ENCODE data around the gene CARD9.

The CARD9 gene

GRCh38 chr9:136317695-136318094 is 55.8 kb downstream of the CARD9 start:
- DNase-seq (ENCODE audit: extremely low spot score) = no peak
- ChIA-PET CTCF (no interaction called here), POLR2A (no interaction called here)
- TF ChIP-seq SUZ12 (IDR thresholded peaks at IDR 0.05) = no peak
- TF ChIP-seq FOXM1 (IDR thresholded peaks at IDR 0.05; ENCODE audit: borderline replicate concordance) = no peak
- TF ChIP-seq PKNOX1 (IDR thresholded peaks at IDR 0.05) = no peak
- no peak for TF ChIP-seq ARNT (IDR thresholded peaks at IDR 0.05)
- TF ChIP-seq NFRKB (IDR thresholded peaks at IDR 0.05) = no peak
- TF ChIP-seq L3MBTL2 (conservative IDR thresholded peaks at IDR 0.05) = no peak
- no peak for TF ChIP-seq ELF4 (IDR thresholded peaks at IDR 0.05)
- TF ChIP-seq LEF1 (IDR thresholded peaks at IDR 0.05; ENCODE audit: borderline replicate concordance) = no peak
- no peak for TF ChIP-seq FOXA1 (IDR thresholded peaks at IDR 0.05)

GRCh38 chr9:136316896-136317676 is 56.4 kb downstream of the CARD9 start:
- TF ChIP-seq ZNF384 (IDR thresholded peaks at IDR 0.05) = no peak
- TF ChIP-seq FOXM1 (IDR thresholded peaks at IDR 0.05; ENCODE audit: borderline replicate concordance) = no peak
- TF ChIP-seq LEF1 (IDR thresholded peaks at IDR 0.05; ENCODE audit: borderline replicate concordance) = no peak
- no peak for TF ChIP-seq HDGF (IDR thresholded peaks at IDR 0.05; ENCODE audit: borderline replicate concordance)
- TF ChIP-seq FOXA1 (IDR thresholded peaks at IDR 0.05) = no peak
- no peak for TF ChIP-seq TARDBP (IDR thresholded peaks at IDR 0.05)
- no peak for TF ChIP-seq CTBP1 (IDR thresholded peaks at IDR 0.05; ENCODE audit: borderline replicate concordance)
- TF ChIP-seq BHLHE40 (IDR thresholded peaks at IDR 0.05; ENCODE audit: borderline replicate concordance) = no peak
- TF ChIP-seq SUZ12 (IDR thresholded peaks at IDR 0.05) = no peak
- no peak for TF ChIP-seq NFRKB (IDR thresholded peaks at IDR 0.05)
- no peak for TF ChIP-seq PKNOX1 (IDR thresholded peaks at IDR 0.05)
- no peak for TF ChIP-seq ARNT (IDR thresholded peaks at IDR 0.05)
- TF ChIP-seq SP1 (IDR thresholded peaks at IDR 0.05) = no peak
- TF ChIP-seq ELF4 (IDR thresholded peaks at IDR 0.05) = no peak
- TF ChIP-seq FOXK2 (IDR thresholded peaks at IDR 0.05) = no peak
- no peak for DNase-seq (ENCODE audit: extremely low spot score)
- ChIA-PET CTCF (no interaction called here), POLR2A (no interaction called here)

GRCh38 chr9:136316271-136316751 is 57.2 kb downstream of the CARD9 start:
- ChIA-PET CTCF (no interaction called here), POLR2A (no interaction called here)
- no peak for TF ChIP-seq CTBP1 (IDR thresholded peaks at IDR 0.05; ENCODE audit: borderline replicate concordance)
- no peak for TF ChIP-seq ZNF384 (IDR thresholded peaks at IDR 0.05)
- TF ChIP-seq HDGF (IDR thresholded peaks at IDR 0.05; ENCODE audit: borderline replicate concordance) = no peak
- no peak for TF ChIP-seq ARNT (IDR thresholded peaks at IDR 0.05)
- TF ChIP-seq L3MBTL2 (conservative IDR thresholded peaks at IDR 0.05) = no peak
- no peak for TF ChIP-seq SUZ12 (IDR thresholded peaks at IDR 0.05)
- no peak for TF ChIP-seq FOXM1 (IDR thresholded peaks at IDR 0.05; ENCODE audit: borderline replicate concordance)
- no peak for TF ChIP-seq NFRKB (IDR thresholded peaks at IDR 0.05)
- no peak for TF ChIP-seq SP1 (IDR thresholded peaks at IDR 0.05)
- TF ChIP-seq TARDBP (IDR thresholded peaks at IDR 0.05) = no peak
- TF ChIP-seq ELF4 (IDR thresholded peaks at IDR 0.05) = no peak
- TF ChIP-seq FOXA1 (IDR thresholded peaks at IDR 0.05) = no peak
- DNase-seq (ENCODE audit: extremely low spot score) = no peak

- DNase-seq (ENCODE audit: extremely low spot score) = no peak
- TF ChIP-seq FOXA1 (IDR thresholded peaks at IDR 0.05) = no peak
- TF ChIP-seq TARDBP (IDR thresholded peaks at IDR 0.05) = no peak
- TF ChIP-seq NFRKB (IDR thresholded peaks at IDR 0.05) = no peak
- TF ChIP-seq HDGF (IDR thresholded peaks at IDR 0.05; ENCODE audit: borderline replicate concordance) = no peak
- no peak for TF ChIP-seq FOXK2 (IDR thresholded peaks at IDR 0.05)
- TF ChIP-seq ELF4 (IDR thresholded peaks at IDR 0.05) = no peak
- no peak for TF ChIP-seq BHLHE40 (IDR thresholded peaks at IDR 0.05; ENCODE audit: borderline replicate concordance)
- no peak for TF ChIP-seq SP1 (IDR thresholded peaks at IDR 0.05)
- TF ChIP-seq ZNF384 (IDR thresholded peaks at IDR 0.05) = no peak
- no peak for TF ChIP-seq ARNT (IDR thresholded peaks at IDR 0.05)
- TF ChIP-seq LEF1 (IDR thresholded peaks at IDR 0.05; ENCODE audit: borderline replicate concordance) = no peak
- TF ChIP-seq SUZ12 (IDR thresholded peaks at IDR 0.05) = no peak
- no peak for TF ChIP-seq CTBP1 (IDR thresholded peaks at IDR 0.05; ENCODE audit: borderline replicate concordance)
- TF ChIP-seq FOXM1 (IDR thresholded peaks at IDR 0.05; ENCODE audit: borderline replicate concordance) = no peak
- TF ChIP-seq L3MBTL2 (conservative IDR thresholded peaks at IDR 0.05) = no peak
- ChIA-PET CTCF (no interaction called here), POLR2A (no interaction called here)
Measured at GRCh38 chr9:136314944-136315343, 58.5 kb downstream of the CARD9 start.

- POLR2A ChIA-PET = interaction anchor here (1.6 kb wide), 1 partner anchor 49 kb away, joined by 3 read pairs; no protein-coding TSS in a partner anchor
- no peak for DNase-seq (ENCODE audit: extremely low spot score)
- TF ChIP-seq TARDBP (IDR thresholded peaks at IDR 0.05) (no peak), CTBP1 (IDR thresholded peaks at IDR 0.05; ENCODE audit: borderline replicate concordance) (no peak), ZNF384 (IDR thresholded peaks at IDR 0.05) (no peak), SP1 (IDR thresholded peaks at IDR 0.05) (no peak), SUZ12 (IDR thresholded peaks at IDR 0.05) (no peak), BHLHE40 (IDR thresholded peaks at IDR 0.05; ENCODE audit: borderline replicate concordance) (no peak), LEF1 (IDR thresholded peaks at IDR 0.05; ENCODE audit: borderline replicate concordance) (no peak), ELF4 (IDR thresholded peaks at IDR 0.05) (no peak), FOXM1 (IDR thresholded peaks at IDR 0.05; ENCODE audit: borderline replicate concordance) (no peak), FOXA1 (IDR thresholded peaks at IDR 0.05) (no peak)
- CTCF ChIA-PET = interaction anchor here (2.2 kb wide), 1 partner anchor 50 kb away, joined by 8 read pairs; the partner anchor contains the start of gene DNLZ
Measured at GRCh38 chr9:136314056-136314416, 59.4 kb downstream of the CARD9 start.

Measured in HEK293T (cell line).